DOHH2 (cell line): Measurements from ENCODE around the gene EPG5.

Experiments
- H3F3A ChIP-seq: fragments of 200-600 bp; sonication (generic), shearing (Covaris generic); 2 replicates; pipeline ENCODE4 v1.6.0; 2016; ENCODE audit warnings: antibody characterized with exemption, mild to moderate bottlenecking; ENCODE audit not compliant: control insufficient read depth, insufficient read depth
- H3K27ac ChIP-seq: fragments of 200-600 bp; sonication (generic); 2 replicates; pipeline ENCODE4 v1.5.1; 2014; ENCODE audit warnings: low read depth, mild to moderate bottlenecking, low read length, moderate library complexity
- H3K27me3 ChIP-seq: fragments of 200-600 bp; sonication (generic); 2 replicates; pipeline ENCODE4 v1.6.1; 2014; ENCODE audit warnings: mild to moderate bottlenecking, low read length, mixed read lengths; ENCODE audit not compliant: control insufficient read depth
- H3K36me3 ChIP-seq: fragments of 200-600 bp; sonication (generic); 2 replicates; pipeline ENCODE4 v1.6.1; 2014; ENCODE audit warnings: mild to moderate bottlenecking, low read length, moderate library complexity, mixed read lengths; ENCODE audit not compliant: control insufficient read depth
- H3K4me1 ChIP-seq: fragments of 200-600 bp; sonication (generic); 2 replicates; pipeline ENCODE4 v1.6.1; 2014; ENCODE audit warnings: mild to moderate bottlenecking, low read length, mixed read lengths; ENCODE audit not compliant: control insufficient read depth
- H3K4me2 ChIP-seq: fragments of 200-600 bp; sonication (generic); 2 replicates; pipeline ENCODE4 v1.6.0; 2014; ENCODE audit warnings: mild to moderate bottlenecking, low read length, moderate library complexity
- H3K4me3 ChIP-seq: fragments of 200-600 bp; sonication (generic); 2 replicates; pipeline ENCODE4 v1.5.1; 2014; ENCODE audit warnings: mild to moderate bottlenecking, low read length, mixed read lengths
- H3K79me2 ChIP-seq: fragments of 200-600 bp; sonication (generic); 2 replicates; pipeline ENCODE4 v1.6.1; 2014; ENCODE audit warnings: mild to moderate bottlenecking, low read length, mixed read lengths; ENCODE audit not compliant: control insufficient read depth
- H3K9me2 ChIP-seq: fragments of 200-600 bp; sonication (generic); replicated peaks from 2 replicates; pipeline ENCODE4 v1.6.1; 2014; ENCODE audit warnings: mild to moderate bottlenecking, low read length, mixed read lengths; ENCODE audit not compliant: control insufficient read depth
- H3K9me3 ChIP-seq: fragments of 200-600 bp; sonication (generic); 2 replicates; pipeline ENCODE4 v1.6.1; 2014; ENCODE audit warnings: antibody characterized with exemption, low read length, mixed read lengths; ENCODE audit not compliant: control insufficient read depth, insufficient read depth
- H4K20me1 ChIP-seq: fragments of 200-600 bp; sonication (generic); 2 replicates; pipeline ENCODE4 v1.6.0; 2014; ENCODE audit warnings: low read depth, mild to moderate bottlenecking, antibody characterized with exemption, low read length, moderate library complexity; ENCODE audit not compliant: control insufficient read depth, insufficient read depth
- EZH2phosphoT487 ChIP-seq: fragments of 200-600 bp; sonication (generic); IDR thresholded peaks from 2 replicates; pipeline ENCODE4 v1.6.1; 2017; ENCODE audit warnings: borderline replicate concordance, mild to moderate bottlenecking, antibody characterized with exemption, low read length, moderate library complexity, mixed read lengths
- TF ChIP-seq, protein P1 (sequence below): fragments of 200-600 bp; sonication (generic); IDR thresholded peaks from one replicate; pipeline ENCODE4 v1.5.1; 2014; ENCODE audit warnings: antibody characterized with exemption, mild to moderate bottlenecking, low read depth, low read length; ENCODE audit not compliant: poor library complexity, severe bottlenecking

The EPG5 gene

DNA sequence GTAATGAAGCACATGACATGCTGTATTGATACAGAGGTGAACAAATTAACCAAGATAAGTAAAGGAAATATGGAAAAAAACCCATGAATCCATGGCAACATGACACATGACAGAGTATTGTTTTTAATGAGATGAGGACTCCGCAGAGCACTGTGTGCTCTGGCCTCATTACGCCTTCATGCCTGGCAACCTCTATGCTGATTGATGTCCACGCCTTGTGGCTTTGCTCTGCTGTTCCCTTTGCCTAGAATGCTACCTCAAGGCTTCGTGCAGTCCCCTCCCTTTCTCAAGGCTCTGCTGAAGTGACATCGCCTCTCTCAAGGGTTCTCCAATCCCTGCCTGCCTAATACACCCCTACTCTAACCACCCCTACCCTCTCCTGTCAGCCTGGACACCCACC is 133.3 kb downstream of the EPG5 start:
- Histone ChIP-seq H4K20me1 (no peaks in the 10 kb centered on the region), H3F3A (no peaks in the 10 kb centered on the region), H3K36me3 (no peaks in the 10 kb centered on the region), H3K9me3 (no peaks in the 10 kb centered on the region), H3K79me2 (no peaks in the 10 kb centered on the region), H3K27ac (no peak overlapping the region), H3K27me3 (no peaks in the 10 kb centered on the region), H3K4me2 (no peak overlapping the region), H3K9me2 (no peaks in the 10 kb centered on the region), H3K4me1 (no peaks in the 10 kb centered on the region), H3K4me3 (no peak overlapping the region)
- TF ChIP-seq EZH2phosphoT487 = no peak
- TF ChIP-seq, protein P1, sequence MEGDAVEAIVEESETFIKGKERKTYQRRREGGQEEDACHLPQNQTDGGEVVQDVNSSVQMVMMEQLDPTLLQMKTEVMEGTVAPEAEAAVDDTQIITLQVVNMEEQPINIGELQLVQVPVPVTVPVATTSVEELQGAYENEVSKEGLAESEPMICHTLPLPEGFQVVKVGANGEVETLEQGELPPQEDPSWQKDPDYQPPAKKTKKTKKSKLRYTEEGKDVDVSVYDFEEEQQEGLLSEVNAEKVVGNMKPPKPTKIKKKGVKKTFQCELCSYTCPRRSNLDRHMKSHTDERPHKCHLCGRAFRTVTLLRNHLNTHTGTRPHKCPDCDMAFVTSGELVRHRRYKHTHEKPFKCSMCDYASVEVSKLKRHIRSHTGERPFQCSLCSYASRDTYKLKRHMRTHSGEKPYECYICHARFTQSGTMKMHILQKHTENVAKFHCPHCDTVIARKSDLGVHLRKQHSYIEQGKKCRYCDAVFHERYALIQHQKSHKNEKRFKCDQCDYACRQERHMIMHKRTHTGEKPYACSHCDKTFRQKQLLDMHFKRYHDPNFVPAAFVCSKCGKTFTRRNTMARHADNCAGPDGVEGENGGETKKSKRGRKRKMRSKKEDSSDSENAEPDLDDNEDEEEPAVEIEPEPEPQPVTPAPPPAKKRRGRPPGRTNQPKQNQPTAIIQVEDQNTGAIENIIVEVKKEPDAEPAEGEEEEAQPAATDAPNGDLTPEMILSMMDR = no peak

DNA sequence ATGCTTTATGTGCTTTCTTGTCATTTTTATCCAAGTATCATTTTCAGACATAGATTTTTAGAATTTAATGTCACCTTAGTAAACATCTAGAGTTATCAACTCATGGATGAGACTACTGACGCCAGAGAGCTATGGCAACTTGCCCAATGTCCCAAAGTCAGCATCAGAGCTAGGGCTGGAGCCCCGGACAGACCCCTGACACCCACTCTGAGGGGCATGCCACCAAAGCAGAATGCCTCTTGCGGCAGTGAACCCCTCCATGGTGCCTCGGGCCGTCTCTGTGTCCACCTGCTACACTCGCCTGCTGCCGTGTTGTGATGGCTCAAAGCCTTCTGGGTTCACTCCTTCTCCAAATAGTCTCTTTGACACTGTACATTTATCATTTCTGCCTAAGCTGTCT is 136.2 kb downstream of the EPG5 start:
- Histone ChIP-seq H3K4me2 (no peak overlapping the region), H3K4me1 (peaks cover 16% of the 10 kb centered on the region), H4K20me1 (no peaks in the 10 kb centered on the region), H3K27me3 (no peaks in the 10 kb centered on the region), H3K9me2 (no peaks in the 10 kb centered on the region), H3K4me3 (no peak overlapping the region), H3K9me3 (no peaks in the 10 kb centered on the region), H3K36me3 (no peaks in the 10 kb centered on the region), H3K27ac (no peak overlapping the region), H3K79me2 (no peaks in the 10 kb centered on the region), H3F3A (no peaks in the 10 kb centered on the region)
- TF ChIP-seq EZH2phosphoT487 = no peak
- TF ChIP-seq, protein P1 = no peak

DNA sequence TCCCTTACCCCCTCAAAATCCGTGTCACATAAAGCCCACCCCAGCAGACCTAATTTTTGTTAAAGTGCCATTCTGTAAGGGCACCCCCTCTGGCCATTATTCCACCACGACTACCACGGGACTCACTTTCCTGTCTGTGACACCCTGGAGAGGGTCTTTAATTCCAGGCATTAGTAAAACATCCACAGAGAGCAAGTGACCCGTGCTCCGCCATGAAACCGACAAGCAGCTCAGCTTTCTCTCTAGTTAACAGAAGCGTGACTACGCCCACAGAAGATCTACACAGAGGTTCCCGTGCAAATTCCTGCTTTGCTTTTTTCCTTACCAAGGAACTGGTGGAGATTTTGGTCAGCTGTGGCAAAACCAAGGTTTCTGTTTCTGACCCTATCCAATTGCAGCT is 137.3 kb downstream of the EPG5 start:
- TF ChIP-seq EZH2phosphoT487 = no peak
- TF ChIP-seq, protein P1 = no peak
- H3K27me3 ChIP-seq = no peaks in the 10 kb centered on the region
- H3K4me1 ChIP-seq = peaks cover 25% of the 10 kb centered on the region
- H3K9me3 ChIP-seq = no peaks in the 10 kb centered on the region
- no peaks in the 10 kb centered on the region for H3F3A ChIP-seq
- H3K36me3 ChIP-seq = no peaks in the 10 kb centered on the region
- no peaks in the 10 kb centered on the region for H3K79me2 ChIP-seq
- H4K20me1 ChIP-seq = no peaks in the 10 kb centered on the region
- H3K27ac ChIP-seq = no peak overlapping the region
- no peaks in the 10 kb centered on the region for H3K9me2 ChIP-seq
- H3K4me3 ChIP-seq = no peak overlapping the region
- H3K4me2 ChIP-seq = no peak overlapping the region
